GM19351 (cell line): Measurements from ENCODE around the gene DCUN1D2.
"Not testable (repeated sequence)": the region's sequence is repeated elsewhere in the genome, so short reads cannot be mapped to it uniquely, and the experiment has no call there.

Experiments used
- ATAC-seq: cut with Tn5 transposase; IDR thresholded peaks from one replicate; pipeline ENCODE4 v1.9.1; 2021; ENCODE audit warnings: mild to moderate bottlenecking, moderate library complexity; ENCODE audit not compliant: unreplicated experiment

The DCUN1D2 gene

DNA sequence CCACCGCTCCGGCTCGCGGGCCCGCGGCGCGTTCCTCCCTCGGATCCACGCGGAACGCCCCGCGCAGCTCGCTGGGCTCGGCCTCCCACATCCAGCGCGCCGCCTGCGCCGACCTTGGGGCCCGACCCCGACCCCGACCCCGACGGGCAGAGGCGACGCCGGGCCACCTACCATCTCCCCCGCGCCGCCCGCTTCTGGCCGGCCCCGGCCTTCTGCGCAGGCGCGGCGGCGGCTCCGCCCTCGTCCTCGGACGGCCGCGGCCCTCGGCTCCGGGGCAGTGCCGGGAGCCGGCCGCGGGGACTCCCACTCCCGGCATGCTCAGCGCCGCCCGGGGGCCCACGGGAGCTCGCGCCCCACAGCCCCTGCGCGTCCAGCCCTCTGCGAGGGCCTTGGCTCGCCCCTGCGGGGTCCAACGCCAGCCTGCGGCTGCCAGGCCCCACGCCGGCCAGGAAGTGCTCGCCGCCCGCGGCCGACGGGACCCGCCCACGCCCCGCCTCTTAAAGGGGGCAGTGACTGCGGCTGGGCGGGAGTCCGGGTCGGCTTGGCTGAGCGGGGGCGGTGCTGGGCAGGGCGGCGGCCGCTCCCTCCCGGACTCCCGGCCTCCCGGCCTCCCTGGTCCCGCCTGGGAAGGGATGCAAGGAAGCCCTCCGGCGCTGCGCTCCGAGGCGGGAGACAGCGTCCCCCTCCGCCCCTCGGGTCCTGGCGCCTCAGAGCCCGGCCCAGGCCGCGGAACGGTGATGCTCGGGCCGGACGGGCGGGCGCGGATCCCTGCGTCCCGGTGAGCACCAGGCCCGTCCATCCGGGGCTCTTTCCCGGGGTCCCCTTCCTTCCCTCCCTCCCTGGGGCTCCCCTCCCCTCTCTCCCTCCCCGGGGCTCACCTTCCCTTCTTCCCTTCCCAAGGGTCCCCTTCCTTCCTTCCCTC, at the start of gene DCUN1D2:
Gene DCUN1D2 (minus strand): TSS at position 216 of the 922 bp plus-strand sequence. CDS start 42 bp downstream, at position 174.
- peak; percentile 69 for ATAC-seq

GRCh38 chr13:113539822-113540221, 49.3 kb upstream of the DCUN1D2 start:
- no peak for ATAC-seq

DNA sequence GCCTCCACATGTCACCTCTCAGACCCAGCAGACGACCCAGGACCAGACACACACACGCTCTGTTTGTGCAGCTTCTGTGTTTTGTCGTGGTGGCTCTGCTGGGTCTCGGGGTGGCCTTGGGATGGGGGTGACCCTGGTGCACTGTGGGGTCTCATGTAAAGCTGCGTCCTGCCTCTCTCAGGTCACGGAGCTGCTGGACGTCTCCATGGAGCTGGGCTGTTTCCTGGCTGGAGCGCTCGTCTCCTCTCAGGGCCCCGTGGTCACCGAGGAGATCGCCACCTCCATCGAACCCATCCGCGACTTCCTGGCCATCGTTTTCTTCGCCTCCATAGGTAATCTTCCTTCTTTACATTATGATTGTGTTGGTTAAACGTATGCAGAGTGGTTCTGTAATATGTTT, 48.7 kb upstream of the DCUN1D2 start:
- ATAC-seq: no peak

DNA sequence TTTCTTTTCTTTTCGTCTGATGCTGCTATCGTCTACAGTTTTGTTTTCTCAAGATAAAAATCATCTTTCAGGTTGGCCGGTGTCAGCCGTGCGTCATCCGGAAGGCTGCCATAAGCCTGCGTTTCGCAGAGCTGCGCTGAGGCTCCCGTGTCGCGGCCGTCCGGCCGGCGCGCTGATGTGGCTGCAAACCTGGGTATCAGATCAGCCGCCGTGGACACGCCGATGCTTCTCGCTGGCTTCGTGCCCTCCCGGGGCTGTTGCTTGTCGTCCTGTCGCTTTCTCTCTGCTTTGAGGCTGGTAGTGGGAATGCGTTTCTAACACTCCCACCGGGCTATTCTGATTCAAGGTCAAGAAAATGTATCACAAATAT, 48.2 kb upstream of the DCUN1D2 start:
- no peak for ATAC-seq

GRCh38 chr13:113537909-113538688, 47.6 kb upstream of the DCUN1D2 start:
- no peak for ATAC-seq

DNA sequence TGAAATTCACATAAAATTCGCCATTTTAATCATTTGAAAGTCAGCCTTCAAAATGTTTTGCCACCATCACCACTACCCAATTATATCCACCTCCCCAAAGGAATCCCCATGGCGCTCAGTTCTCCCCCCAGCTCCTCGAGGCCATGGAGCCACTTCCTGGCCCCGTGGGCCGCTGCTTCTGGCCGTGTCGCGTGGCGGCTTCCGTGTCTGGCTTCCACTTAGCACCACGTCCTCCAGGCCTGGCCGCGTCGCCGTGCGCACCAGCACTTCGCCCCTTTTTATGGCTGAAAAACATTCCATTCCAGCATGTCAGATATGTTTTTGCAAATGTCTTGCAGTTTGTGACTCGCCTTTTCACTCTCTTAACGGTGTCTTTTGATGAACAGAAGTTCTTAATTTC, 46.7 kb upstream of the DCUN1D2 start:
- no peak for ATAC-seq

- no peak for ATAC-seq
These were observed 46.1 kb upstream of the DCUN1D2 start for GRCh38 chr13:113536461-113537110.

DNA sequence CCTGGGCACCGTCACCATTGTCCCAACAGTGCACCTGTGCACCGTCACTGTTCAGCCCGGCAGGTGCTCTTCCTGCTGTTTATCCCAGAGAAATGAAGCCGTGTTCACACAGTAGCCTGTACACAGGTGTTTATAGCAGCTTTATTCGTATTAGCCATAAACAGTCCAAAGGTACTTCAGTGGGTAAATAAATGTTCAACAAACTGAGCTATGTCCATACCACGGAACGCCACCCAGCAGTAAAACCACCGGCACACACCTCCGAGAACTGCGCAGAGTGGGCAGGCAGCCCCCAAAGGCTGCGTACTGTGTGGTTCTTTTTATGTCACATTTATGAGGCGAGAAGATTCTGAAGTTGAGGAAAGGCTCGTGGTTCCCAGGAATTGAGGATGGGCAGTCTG, 44.9 kb upstream of the DCUN1D2 start:
- ATAC-seq: no peak

GRCh38 chr13:113534236-113534860, 43.8 kb upstream of the DCUN1D2 start:
- ATAC-seq: no peak

GRCh38 chr13:113533161-113533840, 42.8 kb upstream of the DCUN1D2 start:
- ATAC-seq: no peak

GRCh38 chr13:113532156-113532806, 41.8 kb upstream of the DCUN1D2 start:
- ATAC-seq: no peak

DNA sequence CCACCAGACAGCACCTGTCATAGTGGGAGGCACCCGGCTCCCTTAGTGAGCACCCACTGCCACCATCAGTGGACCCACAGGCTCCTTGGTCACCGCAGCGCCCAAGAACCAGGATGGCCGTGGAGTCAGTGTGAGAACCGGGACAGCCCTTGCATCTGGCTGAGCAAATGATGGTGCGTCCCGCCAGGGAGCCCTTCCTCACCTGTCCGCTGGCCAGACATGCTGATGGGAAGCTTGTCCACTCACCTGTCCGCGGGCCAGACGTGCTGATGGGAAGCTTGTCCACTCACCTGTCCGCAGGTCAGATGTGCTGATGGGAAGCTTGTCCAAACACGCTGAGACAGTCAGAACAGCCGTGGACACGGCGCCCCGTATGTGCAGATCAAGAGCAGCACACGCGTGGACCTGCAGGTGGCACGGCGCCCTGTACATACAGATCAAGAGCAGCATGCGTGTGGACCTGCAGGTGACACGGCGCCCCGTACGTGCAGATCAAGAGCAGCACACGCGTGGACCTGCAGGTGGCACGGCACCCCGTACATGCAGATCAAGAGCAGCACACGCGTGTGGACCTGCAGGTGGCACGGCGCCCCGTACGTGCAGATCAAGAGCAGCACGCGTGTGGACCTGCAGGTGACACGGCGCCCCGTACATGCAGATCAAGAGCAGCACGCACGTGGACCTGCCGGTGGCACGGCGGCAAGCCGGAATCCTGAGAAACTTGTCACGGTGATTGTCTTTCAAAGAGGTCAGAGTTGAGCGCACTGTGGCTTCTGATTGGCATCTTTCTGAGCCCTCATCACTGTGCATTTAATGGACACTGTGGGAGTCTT, 40.7 kb upstream of the DCUN1D2 start:
- no peak for ATAC-seq

DNA sequence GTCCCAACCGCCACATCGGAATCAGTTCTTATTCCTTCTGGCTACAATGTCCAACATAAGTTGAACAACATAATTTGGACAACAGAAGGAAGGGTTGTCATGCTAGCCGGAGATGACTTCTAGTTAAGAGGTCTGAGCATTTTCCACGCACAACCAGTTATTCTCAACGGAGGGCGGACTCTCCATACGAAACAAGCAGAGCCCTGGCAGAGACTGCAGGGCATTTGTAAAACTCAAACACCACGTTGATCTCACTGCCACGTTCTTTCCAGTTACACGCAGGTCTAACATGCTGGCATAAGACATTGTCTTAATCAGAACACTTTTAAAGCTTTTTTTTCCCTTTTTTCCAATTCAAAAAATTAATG, 38.3 kb upstream of the DCUN1D2 start:
- ATAC-seq: no peak

DNA sequence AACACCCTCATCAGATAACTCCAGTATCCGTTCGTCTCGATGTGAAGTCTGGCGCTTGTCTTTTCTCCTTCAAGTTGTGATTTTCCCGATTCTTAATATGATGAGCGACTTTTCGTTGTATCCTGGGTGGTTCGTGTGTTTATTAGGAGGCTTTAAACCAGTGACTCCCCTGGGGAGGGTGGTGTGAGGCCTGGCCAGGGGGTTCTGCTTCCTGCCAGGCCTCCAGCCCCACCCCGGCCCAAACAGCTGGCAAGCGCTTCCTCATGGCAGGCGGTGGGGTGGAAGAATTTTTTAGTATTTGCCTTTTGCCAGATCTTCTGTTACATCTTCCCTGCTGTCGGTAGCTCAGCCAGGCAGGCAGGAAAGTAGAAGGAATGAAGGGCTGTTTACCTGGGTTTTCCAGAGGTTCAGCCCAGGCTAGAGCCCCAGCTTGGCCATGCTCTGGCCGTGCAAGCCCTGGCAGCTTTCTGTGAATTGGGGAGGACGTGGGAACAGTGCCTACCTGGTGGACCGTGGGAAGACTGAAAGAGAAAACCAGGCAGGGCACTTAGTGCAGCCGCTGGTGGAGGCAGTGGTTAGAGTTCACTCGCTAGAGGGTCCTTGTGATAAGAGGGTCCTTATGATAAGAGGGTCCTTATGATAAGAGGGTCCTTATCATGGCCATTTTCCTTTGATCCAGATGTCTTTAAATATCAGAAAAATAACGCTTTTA, 37.7 kb upstream of the DCUN1D2 start:
- ATAC-seq: no peak

GRCh38 chr13:113527272-113527958, 36.9 kb upstream of the DCUN1D2 start:
- no peak for ATAC-seq

DNA sequence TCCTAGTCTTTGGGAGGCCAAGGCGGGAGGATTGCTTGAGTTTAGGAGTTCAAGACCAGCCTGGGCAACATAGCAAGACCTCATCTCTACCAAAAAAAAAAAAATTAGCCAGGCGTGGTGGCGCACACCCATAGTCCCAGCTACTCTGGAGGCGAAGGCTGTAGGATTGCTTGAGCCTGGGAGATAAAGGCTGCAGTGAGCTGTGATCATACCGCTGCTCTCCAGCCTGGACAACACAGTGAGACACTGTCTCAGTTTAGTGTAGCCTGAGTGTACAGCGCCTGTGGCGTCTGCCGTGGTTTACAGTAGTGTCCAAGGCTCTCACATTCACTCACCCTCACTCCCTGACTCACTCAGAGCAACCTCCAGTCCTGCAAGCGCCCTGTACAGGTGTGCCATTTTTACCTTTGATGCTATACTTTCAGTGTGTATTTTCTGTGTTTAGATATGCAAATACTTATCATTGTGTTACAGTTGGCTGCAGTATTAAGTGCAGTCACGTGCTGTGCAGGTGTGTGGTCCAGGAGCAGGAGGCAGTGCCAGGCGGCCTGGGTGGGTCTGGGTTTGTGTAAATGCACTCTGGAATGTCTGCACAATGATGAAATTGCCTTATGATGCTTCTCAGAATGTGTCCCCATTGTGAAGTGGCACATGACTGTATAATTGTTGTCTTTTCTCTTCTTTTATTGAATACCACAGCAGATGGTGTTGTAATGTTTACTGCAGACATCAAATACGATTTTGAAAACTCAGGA, 36.1 kb upstream of the DCUN1D2 start:
- no peak for ATAC-seq

DNA sequence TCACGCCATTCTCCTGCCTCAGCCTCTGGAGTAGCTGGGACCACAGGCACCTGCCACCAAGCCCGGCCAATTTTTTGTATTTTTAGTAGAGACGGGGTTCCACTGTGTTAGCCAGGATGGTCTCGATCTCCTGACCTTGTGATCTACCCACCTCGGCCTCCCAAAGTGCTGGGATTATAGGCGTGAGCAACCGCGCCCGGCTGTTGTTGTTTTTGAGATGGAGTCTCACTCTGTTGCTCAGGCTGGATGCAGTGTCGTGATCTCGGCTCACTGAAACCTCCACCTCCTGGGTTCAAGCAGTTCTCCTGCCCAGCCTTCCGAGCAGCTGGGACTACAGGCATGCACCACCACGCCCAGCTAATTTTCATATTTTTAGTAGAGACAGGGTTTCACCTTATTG, 31.9 kb upstream of the DCUN1D2 start:
- ATAC-seq: not testable (repeated sequence)
